GM12892 (cell line): ENCODE data around the gene SHC3.

ENCODE experiments used
- DNase-seq: peaks from one replicate; pipeline ENCODE4 v3.0.0; 2011; ENCODE audit not compliant: insufficient read length
- FAIRE-seq: peaks from 2 replicates; lab custom pipeline; 2011; peaks lifted over from hg19 to GRCh38; lab: Jason Lieb, UNC
- POLR2A ChIP-seq: IDR thresholded peaks from 2 replicates; pipeline ENCODE4 v1.6.1; 2011; ENCODE audit warnings: low read depth, low read length, control low read depth
- POLR2AphosphoS5 ChIP-seq: IDR thresholded peaks from 2 replicates; pipeline ENCODE4 v1.6.1; 2011; ENCODE audit warnings: low read depth, low read length, control low read depth
- TAF1 ChIP-seq: IDR thresholded peaks from 2 replicates; pipeline ENCODE4 v1.6.1; 2011; ENCODE audit warnings: low read depth, mild to moderate bottlenecking, control low read depth, low read length, borderline replicate concordance

The SHC3 gene

GRCh38 chr9:89044881-89045280 lies 133.7 kb downstream of the SHC3 start:
- FAIRE-seq (no peak), DNase-seq (no peak)
- no peak for TF ChIP-seq POLR2A
- no peak for TF ChIP-seq TAF1
- TF ChIP-seq POLR2AphosphoS5: no peak

GRCh38 chr9:89044104-89044503 lies 134.5 kb downstream of the SHC3 start:
- FAIRE-seq: no peak
- no peak for DNase-seq
- no peak for TF ChIP-seq POLR2AphosphoS5
- no peak for TF ChIP-seq TAF1
- no peak for TF ChIP-seq POLR2A

- no peak for DNase-seq
- TF ChIP-seq POLR2A (no peak), POLR2AphosphoS5 (no peak), TAF1 (no peak)
Observed at GRCh38 chr9:89042984-89043383, 135.6 kb downstream of the SHC3 start.

GRCh38 chr9:89039664-89040063 lies 139.0 kb downstream of the SHC3 start:
- FAIRE-seq: no peak
- no peak for DNase-seq
- TF ChIP-seq POLR2AphosphoS5 (no peak), POLR2A (no peak), TAF1 (no peak)

More at GRCh38 chr9:89042984-89043383, 135.6 kb downstream of the SHC3 start:
- no peak for FAIRE-seq

GRCh38 chr9:89039104-89039465 lies 139.5 kb downstream of the SHC3 start:
- FAIRE-seq: no peak
- no peak for TF ChIP-seq POLR2AphosphoS5
- no peak for TF ChIP-seq POLR2A
- TF ChIP-seq TAF1: no peak
- DNase-seq: no peak

GRCh38 chr9:89038382-89039103 lies 140.1 kb downstream of the SHC3 start:
- DNase-seq (no peak), FAIRE-seq (no peak)
- TF ChIP-seq POLR2A (no peak), TAF1 (no peak), POLR2AphosphoS5 (no peak)

GRCh38 chr9:89037891-89038290 lies 140.7 kb downstream of the SHC3 start:
- TF ChIP-seq POLR2A (no peak), POLR2AphosphoS5 (no peak), TAF1 (no peak)
- DNase-seq: no peak
- no peak for FAIRE-seq

GRCh38 chr9:89037346-89037745 lies 141.3 kb downstream of the SHC3 start:
- no peak for DNase-seq
- FAIRE-seq: no peak
- no peak for TF ChIP-seq TAF1
- no peak for TF ChIP-seq POLR2AphosphoS5
- TF ChIP-seq POLR2A: no peak

GRCh38 chr9:89036891-89037290 lies 141.7 kb downstream of the SHC3 start:
- no peak for DNase-seq
- TF ChIP-seq POLR2A (no peak), POLR2AphosphoS5 (no peak), TAF1 (no peak)
- FAIRE-seq: no peak

GRCh38 chr9:89036383-89036782 lies 142.2 kb downstream of the SHC3 start:
- TF ChIP-seq POLR2AphosphoS5: no peak
- TF ChIP-seq TAF1: no peak
- TF ChIP-seq POLR2A: no peak
- DNase-seq (no peak), FAIRE-seq (no peak)

- FAIRE-seq (no peak), DNase-seq (no peak)
- no peak for TF ChIP-seq TAF1
- TF ChIP-seq POLR2A: no peak
- TF ChIP-seq POLR2AphosphoS5: no peak
Observed at GRCh38 chr9:89032661-89033060, 146.0 kb downstream of the SHC3 start.

GRCh38 chr9:89032173-89032572 lies 146.4 kb downstream of the SHC3 start:
- TF ChIP-seq POLR2AphosphoS5 (no peak), POLR2A (no peak), TAF1 (no peak)
- DNase-seq: no peak
- FAIRE-seq: no peak
